ENCODE measurements around the gene NAALADL1. TPM values are rescaled to one million over a fixed set of nuclear protein-coding genes. Genes with fewer than 3 reads are reported as not detected.

Gene NAALADL1
- total RNA-seq, 2 donors from 2014 or later: 6.6 to 7.0 TPM

DNA sequence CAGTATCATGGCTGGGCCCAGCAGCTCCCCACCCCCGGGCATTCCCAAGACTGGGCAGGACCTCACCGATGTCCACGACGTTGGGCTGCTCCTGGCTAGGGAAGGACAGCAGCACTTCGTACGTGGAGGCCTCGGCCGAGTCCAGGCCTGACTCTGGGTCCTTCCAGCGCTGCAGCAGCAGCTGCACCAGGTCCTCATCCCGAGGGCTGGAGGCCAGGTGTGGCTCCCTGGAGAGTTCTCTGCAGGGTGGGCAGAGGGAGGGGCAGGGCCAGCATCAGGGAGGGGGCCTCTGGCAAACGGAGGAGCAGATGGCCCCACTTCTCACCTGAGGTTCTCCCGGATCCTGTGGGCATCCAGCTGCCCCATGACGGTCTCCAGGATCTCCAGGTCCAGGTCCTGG lies 341 bp downstream of the NAALADL1 start:
- ATAC-seq (no peak), DNase-seq (no peak)

DNA sequence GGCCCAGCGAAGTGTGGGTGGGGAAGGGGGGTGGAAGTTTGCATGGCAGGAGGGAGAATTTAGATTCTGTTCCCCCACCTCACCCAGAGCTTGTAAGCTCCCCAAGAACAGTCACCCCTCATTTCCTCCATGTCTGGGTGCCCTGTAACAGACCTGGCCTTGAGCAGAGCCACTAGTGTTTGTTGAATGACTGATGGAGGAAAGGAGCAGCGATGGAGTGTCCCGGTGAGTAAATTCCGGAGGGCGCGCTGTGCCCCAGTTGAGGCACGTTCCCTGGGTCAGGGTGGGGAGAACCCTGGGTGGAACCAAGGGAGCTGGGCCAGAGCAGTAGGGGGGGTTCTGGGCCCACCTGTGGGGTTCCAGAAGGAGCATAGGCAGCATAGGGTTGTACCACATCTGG lies 827 bp downstream of the NAALADL1 start:
- no peak for DNase-seq
- intact Hi-C loops (cut with DNase I): no loop called here
- no peak for ATAC-seq

More for the DNA sequence above, 341 bp downstream of the NAALADL1 start:
- intact Hi-C loops (cut with DNase I): no loop called here

DNA sequence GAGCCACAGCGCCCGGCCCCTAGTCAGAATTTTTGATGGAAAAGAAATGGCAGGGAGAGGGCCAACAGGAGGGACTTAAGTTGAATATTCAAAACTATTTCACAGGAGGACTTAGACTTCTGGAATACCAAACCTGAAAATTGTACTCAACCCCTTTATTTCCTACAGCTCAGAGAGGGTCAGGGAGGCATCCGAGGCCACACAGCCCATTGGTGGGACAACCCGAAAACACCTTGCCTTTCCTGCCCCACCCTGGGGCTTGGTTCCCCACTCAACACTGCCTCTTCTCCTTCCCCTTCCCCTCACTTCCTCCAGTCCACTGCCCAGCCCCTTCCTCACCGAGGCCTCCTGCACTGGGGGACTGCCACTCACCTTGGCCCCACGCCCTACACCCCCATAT lies 1.4 kb downstream of the NAALADL1 start:
- ATAC-seq: no peak
- intact Hi-C loops (cut with DNase I): no loop called here

GRCh38 chr11:65055538-65055937 lies 2.8 kb downstream of the NAALADL1 start:
- intact Hi-C loops (cut with DNase I): no loop called here
- no peak for DNase-seq
- no peak for ATAC-seq

More for the DNA sequence above, 1.4 kb downstream of the NAALADL1 start:
- no peak for DNase-seq

DNA sequence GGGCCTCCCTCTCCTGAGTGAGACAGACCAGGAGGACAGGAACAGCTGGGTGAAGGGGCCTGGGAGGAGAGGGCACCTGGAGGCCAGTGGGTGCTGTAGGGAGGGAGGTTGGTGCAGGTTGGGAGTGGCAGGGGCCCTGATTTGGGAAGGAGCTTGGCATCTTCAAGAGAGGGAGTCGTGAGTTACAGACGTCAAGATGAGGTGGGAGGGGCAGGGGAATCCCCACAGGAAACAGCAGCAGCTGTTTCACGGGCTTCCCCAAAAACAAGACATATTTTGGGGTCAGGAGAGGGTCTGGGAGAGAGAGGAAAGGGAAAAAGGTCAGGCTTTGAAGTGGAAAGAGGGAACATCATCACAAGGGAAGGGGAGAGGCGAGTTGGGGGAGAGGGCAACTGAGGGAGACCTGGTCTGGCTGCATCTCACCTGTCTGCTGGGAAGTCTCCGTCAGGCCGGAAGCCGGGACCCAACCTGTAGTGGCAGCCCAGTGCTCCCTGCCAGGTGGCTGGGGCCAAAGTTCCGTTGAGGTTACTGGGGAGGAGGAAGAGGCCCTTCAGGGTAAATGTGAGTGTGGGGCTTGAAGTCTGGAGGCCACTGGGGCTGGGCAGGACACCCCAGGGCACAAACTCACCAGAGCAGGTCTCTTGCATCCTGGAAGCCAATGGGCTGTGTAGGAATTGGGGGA lies 4.4 kb downstream of the NAALADL1 start:
- intact Hi-C loops (cut with DNase I): no loop called here
- DNase-seq: no peak
- no peak for ATAC-seq

- ATAC-seq (no peak), DNase-seq (no peak)
- intact Hi-C loops (cut with DNase I): no loop called here
These were observed 6.9 kb downstream of the NAALADL1 start for GRCh38 chr11:65051398-65051858.

DNA sequence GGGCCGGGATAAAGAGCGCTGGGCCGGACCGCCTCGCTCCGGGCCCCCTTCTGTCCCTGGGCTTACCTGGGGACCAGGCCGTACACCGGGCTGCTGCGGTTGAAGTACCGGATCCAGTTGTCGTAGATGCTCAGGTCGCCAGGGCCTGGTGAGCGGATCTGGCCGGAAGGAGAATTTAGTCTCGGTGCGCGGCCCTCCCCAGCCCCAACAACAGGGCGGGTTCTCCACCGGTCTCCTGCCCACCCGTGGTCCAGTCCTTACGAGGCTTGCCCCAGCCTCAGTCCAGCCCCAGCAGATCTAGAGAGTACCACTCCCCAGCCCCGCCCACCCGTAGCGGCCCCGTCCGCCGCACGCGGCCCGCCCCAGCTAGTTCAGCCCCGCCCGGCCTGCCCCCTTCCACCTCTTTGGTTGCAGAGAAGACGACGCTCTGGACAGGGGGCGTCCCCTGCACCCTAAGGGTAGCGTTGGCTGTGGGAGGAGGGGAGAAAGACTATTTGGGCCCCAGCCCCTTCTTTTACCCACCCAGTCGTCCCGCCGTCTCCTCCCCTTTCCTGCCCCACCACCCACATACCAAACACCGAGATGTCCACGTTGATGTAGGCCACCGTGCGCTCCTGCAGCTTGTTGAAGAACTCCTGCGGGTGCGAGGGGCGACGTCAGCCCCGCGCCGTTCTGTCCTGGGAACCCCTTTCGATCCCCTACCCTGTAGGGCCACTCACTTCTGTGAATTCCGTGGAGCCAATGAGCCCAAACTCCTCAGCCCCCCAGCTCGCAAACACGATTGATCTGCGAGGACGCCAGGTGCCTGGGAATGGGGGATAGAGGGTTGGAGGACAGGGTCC lies 10.6 kb downstream of the NAALADL1 start:
- intact Hi-C loops (cut with DNase I): no loop called here
- ATAC-seq (peak; percentile 53 to 69), DNase-seq (peak; percentile 54)

DNA sequence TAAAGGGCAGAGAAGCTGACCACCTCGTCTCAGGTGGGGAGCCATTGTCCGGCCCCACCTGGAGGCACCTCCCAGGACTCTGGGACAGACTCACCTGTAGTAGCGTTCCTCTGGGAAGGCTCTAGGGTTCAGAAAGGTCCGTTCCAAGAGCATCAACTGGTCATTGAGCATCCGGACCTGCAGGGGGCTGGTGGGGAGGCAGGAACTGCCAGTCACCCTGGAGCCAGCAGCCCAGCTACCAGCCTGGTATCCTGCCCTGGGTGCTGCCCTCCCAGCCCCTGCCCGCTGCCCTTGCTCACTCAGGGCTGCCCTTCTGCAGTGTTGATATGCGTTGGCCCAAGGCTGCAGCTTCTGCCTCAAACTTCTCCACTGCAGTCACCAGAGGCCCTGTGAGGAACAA lies 12.6 kb downstream of the NAALADL1 start:
- no peak for ATAC-seq
- intact Hi-C loops (cut with DNase I): no loop called here
- DNase-seq: no peak

GRCh38 chr11:65045061-65045460 lies 13.3 kb downstream of the NAALADL1 start:
- DNase-seq (no peak), ATAC-seq (no peak)
- intact Hi-C loops (cut with DNase I): no loop called here

DNA sequence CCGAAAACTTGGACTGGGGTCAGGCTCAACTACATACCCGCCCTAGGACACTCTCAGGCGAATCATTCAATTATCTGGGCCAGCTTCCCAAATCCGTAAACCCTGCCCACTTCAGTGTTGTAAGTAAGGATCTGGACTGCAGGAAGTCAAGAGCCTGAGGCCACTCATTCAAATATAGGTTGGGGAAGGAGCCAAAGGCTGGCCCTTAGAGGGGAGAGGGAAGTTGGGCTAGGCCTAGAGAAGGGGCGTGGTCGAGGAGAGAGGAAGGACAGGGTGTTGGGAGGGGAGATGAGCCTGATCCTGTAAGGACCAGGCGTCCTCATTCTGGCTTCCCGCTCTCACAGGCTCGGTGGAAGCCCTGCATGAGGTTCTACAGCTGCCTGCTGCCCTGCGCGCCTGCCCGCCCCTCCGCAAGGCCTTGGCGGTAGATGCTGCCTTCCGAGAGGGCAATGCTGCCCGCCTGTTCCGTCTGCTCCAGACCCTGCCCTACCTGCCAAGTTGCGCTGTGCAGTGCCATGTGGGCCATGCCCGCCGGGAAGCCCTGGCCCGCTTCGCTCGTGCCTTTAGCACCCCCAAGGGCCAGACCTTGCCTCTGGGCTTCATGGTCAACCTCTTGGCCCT lies 14.4 kb downstream of the NAALADL1 start:
- intact Hi-C loops (cut with DNase I): no loop called here
- DNase-seq (peak; percentile 44), ATAC-seq (no peak)

- intact Hi-C loops (cut with DNase I): no loop called here
- no peak for ATAC-seq
- no peak for DNase-seq
These were observed 15.5 kb downstream of the NAALADL1 start for GRCh38 chr11:65042891-65043290.

DNA sequence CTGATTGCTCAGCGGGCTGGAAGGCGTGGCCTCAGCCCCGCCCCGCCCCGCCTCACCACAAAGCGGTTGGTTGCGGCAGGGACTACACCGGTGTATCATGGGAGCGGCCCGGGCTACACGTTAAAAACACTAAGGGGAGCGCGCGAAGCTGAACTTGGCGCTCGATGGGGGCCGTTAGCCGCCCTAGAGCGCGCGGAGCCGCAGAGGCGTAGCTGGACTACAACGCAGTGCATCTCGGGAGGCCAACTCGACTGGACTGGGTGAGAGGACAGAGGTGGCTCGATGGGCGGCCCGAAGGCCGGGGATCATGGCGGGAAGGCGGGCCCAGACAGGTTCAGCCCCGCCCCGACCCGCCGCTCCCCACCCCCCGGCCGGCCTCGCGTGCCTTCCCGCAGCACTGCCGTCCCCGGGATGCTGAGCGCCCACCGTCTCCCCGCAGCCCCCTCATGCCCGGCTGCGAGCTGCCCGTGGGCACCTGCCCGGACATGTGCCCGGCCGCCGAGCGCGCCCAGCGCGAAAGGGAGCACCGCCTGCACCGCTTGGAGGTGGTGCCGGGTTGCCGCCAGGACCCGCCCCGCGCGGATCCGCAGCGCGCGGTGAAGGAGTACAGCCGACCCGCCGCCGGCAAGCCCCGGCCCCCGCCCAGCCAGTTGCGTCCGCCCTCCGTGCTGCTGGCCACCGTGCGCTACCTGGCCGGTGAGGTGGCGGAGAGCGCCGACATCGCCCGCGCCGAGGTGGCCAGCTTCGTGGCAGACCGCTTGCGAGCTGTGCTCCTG lies 17.3 kb downstream of the NAALADL1 start, which contains the start of gene SAC3D1:
Gene SAC3D1, plus strand, starts transcription at position 364 of the 776 bp plus-strand sequence. Its CDS starts 83 bp downstream, at position 447.
- ATAC-seq: peak; percentile 97
- intact Hi-C loops (cut with DNase I): no loop called here

GRCh38 chr11:65040520-65040846 lies 17.9 kb downstream of the NAALADL1 start:
- intact Hi-C loops (cut with DNase I): no loop called here
- no peak for DNase-seq
- ATAC-seq: no peak

More for the DNA sequence above, 17.3 kb downstream of the NAALADL1 start, which contains the start of gene SAC3D1:
- DNase-seq: peak; percentile 91

GRCh38 chr11:65036931-65037330 lies 21.4 kb downstream of the NAALADL1 start:
- peak; percentile 56 for DNase-seq
- ATAC-seq: no peak
- intact Hi-C loops (cut with DNase I): no loop called here

GRCh38 chr11:65035579-65035978 lies 22.8 kb downstream of the NAALADL1 start:
- intact Hi-C loops (cut with DNase I): no loop called here
- no peak for ATAC-seq
- no peak for DNase-seq

DNA sequence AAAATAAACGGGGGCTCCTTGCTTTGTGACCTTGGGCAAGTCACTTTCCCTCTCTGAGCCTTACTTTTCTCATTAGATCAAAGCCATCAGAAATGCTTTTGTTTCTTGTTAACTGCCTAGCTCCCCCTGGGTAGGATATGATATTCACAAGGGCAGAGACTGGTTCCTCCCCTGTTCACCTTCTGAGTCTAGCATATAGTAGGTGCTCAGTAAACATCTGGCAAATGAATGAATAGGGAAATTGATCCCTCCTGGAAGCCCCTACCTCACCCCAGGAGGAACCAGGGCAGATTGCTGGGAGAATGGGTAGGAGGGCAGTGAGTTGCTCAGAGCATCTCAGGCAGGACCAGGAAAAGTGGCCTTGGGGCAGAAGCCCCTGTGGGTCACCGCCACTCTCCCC lies 23.9 kb downstream of the NAALADL1 start:
- no peak for ATAC-seq
- intact Hi-C loops (cut with DNase I): no loop called here
- no peak for DNase-seq

DNA sequence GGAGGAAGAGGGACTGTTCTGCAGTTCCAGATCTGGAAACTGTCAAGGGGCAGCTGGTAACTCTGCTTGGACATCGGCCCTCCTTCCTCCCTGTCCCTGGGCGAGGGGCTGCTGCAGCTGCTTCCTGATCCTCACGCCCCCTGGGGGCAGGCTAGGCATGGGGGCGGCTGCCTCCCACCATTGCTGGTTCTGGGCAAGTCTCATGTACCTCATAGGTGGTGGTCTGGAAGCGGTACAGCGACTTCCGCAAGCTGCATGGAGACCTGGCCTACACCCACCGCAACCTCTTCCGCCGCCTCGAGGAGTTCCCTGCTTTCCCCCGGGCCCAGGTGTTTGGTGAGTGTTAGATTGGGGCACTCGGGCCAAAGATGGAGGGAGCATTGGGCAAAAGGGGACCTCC lies 26.1 kb downstream of the NAALADL1 start:
- no peak for ATAC-seq
- no peak for DNase-seq
- intact Hi-C loops (cut with DNase I): no loop called here

GRCh38 chr11:65027213-65028067 lies 30.9 kb downstream of the NAALADL1 start, which contains the start of gene SNX15:
TSS of gene SNX15 (plus strand) at chr11:65027439. CDS start at chr11:65027538, 99 bp downstream.
- intact Hi-C loops (cut with DNase I): no loop called here
- peak; percentile 93 for DNase-seq
- ATAC-seq: peak; percentile 98 to 99

Measured in left cardiac atrium (tissue), 4 donors.